ENCODE results near the gene SLC17A4.
A peak's percentile ranks its signal among the peaks of the same experiment; 100 is the strongest.

Gene SLC17A4

GRCh38 chr6:25753079-25753478, 1.5 kb upstream of the SLC17A4 start:
- DNase-seq: no peak

DNA sequence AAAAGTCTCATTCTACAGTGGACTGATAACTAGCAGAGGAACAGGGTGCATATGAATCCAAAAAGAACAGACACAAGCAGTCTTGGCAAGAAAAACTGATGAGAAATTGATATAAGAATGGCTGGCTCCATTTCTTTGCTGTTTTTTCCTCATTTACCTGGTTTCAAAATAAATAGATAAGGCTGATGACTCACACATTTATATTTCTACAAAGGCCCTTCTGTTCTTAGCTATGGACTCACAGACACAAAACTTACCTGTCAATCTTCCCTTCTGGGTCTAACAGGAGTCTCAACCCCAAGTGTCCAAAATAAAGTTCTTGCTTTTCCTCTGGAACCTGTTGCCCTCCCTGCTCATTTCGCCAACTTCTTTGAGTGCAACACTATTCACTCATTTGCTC, 941 bp downstream of the SLC17A4 start:
- DNase-seq: no peak

- DNase-seq: no peak
Measured at GRCh38 chr6:25756382-25757363, 2.1 kb downstream of the SLC17A4 start.

DNA sequence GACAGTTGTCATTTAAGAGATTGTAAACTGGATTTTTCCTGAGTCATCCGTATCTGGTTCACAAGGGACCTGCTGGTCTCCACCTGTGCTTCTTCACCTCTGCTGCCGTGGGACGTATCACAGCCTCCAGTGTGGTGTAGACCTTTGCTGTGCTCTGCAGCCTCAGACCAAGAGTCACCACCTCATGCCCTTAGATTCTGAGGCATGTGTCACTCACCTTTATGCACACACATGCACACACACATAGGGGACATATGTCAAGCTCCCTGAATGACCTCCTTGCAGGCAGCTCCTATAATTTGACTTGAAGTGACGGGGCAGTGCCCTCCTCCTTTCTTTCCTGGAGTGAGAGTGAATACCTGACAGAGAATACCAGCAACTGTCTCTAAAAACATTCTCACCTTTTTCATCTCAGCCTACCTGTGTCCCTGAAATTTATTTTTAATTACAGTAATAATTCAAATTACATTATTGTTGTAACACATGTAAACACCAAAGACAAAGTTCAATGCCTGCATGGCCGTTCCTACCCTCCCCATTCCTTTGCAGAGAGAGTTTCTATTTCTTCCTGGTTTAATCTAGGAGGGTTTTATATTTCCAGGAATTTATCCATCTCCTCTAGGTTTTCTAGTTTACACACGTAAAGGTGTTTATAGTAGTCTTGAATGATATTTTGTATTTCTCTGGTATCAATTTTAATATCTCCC, 3.5 kb downstream of the SLC17A4 start:
- no peak for DNase-seq

- no peak for DNase-seq
Measured at GRCh38 chr6:25764611-25765010, 10.1 kb downstream of the SLC17A4 start.

- DNase-seq: no peak
Measured at GRCh38 chr6:25768566-25768965, 14.0 kb downstream of the SLC17A4 start.

- no peak for DNase-seq
Measured at GRCh38 chr6:25769983-25770382, 15.4 kb downstream of the SLC17A4 start.

- no peak for DNase-seq
Measured at GRCh38 chr6:25774120-25774715, 19.7 kb downstream of the SLC17A4 start.

DNA sequence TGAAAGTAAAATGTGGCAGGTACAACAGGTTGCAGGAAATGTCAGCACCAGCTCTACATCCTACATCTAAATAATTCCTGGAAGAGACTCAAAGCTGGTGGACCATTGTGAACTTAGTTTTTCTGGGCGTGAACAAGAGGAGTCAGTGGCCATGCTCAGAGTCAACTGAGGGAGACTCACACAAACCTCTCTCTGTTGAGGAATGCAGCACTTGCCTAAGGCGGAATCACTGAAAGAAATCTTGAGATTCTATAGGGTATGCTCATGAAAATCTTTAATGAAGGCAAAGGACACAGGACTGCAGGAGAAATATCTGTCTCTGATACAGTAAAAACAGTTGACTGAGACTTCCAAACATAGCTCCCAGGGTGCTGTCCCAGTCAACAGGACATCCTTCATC, 22.5 kb downstream of the SLC17A4 start:
- DNase-seq: no peak

GRCh38 chr6:25777856-25778649, 23.5 kb downstream of the SLC17A4 start:
- no peak for DNase-seq

DNA sequence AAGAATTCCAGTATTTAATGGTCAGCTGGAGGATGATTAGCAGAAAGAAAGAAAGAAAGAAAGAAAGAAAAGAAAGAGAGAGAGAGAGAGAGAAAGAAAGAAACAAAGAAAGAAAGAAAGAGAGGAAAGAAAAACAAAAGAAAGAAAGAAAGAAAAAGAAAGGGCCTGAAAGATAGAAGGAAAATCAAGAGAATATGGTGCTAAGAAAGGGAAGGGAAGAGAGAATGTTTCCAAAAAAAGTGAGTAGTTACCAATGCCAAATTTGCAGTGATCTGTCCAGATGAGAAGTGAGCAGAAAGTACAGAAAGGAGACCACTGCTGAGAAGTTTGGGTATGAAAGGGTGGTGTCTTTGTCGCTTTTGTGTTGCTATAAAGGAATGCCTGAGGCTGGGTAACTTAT, 26.6 kb downstream of the SLC17A4 start:
- DNase-seq: no peak

GRCh38 chr6:25787428-25787827, 32.9 kb downstream of the SLC17A4 start:
- no peak for DNase-seq

- peak in 3 of 6 experiments; percentile 4 to 22 (median 6) for DNase-seq
Measured at GRCh38 chr6:25788305-25788922, 33.9 kb downstream of the SLC17A4 start.

- DNase-seq: no peak
Measured at GRCh38 chr6:25789475-25789874, 34.9 kb downstream of the SLC17A4 start.

- DNase-seq: no peak
Measured at GRCh38 chr6:25792016-25792415, 37.5 kb downstream of the SLC17A4 start.

DNA sequence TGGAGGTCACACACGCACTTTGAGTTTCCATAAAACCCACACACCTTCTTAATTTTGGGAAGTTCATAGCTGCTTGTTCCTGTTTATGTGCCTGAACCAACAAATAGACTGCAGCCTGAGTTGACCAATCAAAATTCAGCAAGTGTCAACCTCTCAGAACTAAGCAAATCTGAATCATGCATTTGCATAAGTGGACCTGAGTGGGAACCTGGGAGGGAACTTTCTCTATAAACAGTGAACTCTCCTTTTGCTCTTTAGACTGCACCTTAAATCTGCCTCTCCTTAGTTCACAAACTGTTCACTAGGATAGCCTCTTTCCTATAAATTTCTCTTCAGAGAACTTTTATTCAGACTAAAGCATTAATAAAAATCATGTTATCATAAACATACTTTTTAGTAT, 39.4 kb downstream of the SLC17A4 start:
- DNase-seq: no peak

GRCh38 chr6:25794784-25795183, 40.2 kb downstream of the SLC17A4 start:
- no peak for DNase-seq

DNA sequence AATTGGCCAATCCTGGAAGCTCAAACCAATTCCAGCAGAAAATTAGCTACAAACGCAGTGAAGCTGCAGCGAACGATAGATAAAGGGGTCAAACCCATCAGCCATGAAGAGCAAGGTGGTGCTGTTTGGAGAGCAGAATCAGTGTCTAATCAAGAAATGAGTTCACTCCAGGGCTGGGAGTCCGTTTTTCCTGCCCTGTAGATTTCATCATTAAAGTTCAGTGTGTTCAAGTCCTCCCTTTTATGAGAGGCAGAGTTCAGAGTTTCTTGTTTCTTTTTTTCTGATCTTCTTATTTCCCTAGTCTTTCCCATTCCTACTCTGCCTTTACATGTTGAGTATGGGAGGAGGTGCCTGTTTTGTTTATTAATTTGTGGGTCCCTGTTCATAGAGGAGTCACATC, 46.9 kb downstream of the SLC17A4 start:
- DNase-seq: no peak

DNA sequence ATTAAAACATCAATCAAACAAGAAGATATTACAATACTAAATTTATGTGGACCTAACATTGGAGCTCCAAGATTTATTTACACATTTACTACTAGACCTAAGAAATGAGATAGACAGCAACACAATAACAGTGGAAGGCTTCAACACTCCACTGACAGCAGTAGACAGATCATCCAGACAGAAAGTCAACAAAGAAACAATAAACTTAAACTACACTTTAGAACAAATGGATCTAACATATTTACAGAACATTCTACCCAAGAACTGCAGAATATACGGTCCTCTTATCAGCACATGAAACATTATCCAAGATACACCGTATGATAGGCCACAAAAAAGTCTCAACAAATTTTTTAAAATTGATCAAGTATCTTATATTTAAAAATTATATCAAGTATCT, 50.3 kb downstream of the SLC17A4 start:
- no peak for DNase-seq

DNA sequence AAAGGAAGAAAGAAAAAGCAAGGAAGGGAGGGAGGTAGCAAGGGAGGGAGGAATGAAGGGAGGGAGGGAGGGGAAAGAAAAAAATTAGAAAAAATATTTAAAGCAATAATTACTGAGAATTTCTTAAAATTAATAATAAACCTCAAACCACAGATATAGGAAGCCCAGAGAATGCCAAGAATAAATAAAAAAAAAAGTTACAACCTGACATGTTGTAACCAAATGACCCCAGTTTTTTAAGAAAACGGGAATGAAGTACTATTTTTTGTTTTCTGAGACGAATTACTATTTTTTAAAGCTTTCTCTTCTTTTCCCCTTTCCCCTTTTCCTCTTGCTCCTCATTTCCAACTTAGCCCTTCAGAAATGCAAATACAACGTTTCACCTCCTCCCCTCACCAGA, 60.7 kb downstream of the SLC17A4 start:
- DNase-seq: no peak

DNA sequence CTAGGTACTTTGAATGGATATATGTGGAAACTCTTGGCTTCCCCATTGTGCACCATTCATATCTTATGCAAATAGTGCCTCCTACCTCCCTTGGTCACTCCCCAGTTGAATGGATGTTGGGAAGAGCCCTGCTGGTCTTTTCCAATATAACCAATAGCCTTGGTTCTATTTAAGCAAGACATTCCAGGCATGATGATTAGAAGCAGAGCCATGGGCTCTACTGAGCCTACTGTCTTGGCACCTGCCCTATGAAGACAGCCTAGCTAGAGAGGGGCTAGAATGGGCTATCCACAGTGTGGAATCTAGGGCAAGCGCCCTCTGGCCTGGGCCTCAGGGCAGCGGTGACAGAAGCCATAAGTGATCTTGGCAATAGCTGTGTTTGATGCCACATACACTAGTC, 61.7 kb downstream of the SLC17A4 start:
- no peak for DNase-seq

DNA sequence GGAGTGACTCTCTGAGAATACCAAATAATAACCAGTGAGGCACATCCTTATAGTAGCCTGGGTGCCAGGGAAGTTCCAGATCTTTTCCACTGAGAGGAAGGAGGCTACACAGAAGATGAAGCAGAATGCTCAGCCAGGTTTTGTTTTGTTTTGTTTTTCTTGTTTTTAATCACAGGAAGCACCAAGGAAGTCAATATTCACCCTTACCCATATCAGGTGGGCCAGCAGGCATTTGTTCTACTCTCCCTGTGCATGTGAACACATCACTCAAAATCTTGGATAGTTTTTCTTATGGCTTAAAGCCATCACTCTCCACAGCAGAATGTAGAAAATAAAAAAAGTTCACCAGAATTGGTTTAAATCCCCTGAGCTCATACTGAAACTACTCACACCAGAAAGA, 66.8 kb downstream of the SLC17A4 start:
- DNase-seq: no peak
